ENCODE measurements around the gene TRIM64C. TPM values are rescaled to one million over a fixed set of nuclear protein-coding genes. Genes with fewer than 3 reads are reported as not detected.
"Not testable (repeated sequence)": the region's sequence is repeated elsewhere in the genome, so short reads cannot be mapped to it uniquely, and the experiment has no call there.

TRIM64C gene, protein sequence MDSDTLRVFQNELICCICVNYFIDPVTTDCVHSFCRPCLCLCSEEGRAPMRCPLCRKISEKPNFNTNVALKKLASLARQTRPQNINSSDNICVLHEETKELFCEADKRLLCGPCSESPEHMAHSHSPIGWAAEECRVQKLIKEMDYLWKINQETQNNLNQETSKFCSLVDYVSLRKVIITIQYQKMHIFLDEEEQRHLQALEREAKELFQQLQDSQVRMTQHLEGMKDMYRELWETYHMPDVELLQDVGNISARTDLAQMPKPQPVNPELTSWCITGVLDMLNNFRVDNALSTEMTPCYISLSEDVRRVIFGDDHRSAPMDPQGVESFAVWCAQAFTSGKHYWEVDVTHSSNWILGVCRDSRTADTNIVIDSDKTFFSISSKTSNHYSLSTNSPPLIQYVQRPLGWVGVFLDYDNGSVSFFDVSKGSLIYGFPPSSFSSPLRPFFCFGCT
- total RNA-seq = not detected
- not detected for total RNA-seq (2013)

DNA sequence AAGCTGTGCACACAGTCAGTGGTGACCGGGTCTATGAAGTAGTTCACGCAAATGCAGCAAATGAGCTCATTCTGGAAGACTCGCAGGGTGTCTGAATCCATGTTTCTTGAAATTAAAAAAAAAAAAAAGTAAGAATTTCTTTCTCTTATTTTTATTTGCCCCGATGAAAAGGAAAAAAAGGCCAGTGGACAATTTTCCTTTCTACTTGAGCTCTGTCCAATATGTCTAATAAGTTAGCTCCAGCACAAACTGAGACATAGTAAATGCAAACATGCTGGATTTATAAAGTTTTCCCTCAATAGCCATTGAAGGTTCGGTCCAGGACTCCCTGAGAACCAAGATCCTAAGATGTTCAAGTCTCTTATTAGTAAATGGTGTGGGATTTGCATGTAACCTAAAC lies at the start of gene TRIM64C:
TSS of gene TRIM64C (minus strand) at position 101 of the 400 bp plus-strand sequence. CDS start at position 101, 0 bp downstream.
- H3K4me3 ChIP-seq (ENCODE audit: low read length); H3K36me3 ChIP-seq (ENCODE audit: control insufficient read depth, insufficient read depth, low read length); intact Hi-C loops (cut with micrococcal nuclease); H3K4me1 ChIP-seq (ENCODE audit: control insufficient read depth, insufficient read depth, low read length); ATAC-seq; H3K4me3 Mint-ChIP-seq; H3K9me3 ChIP-seq (ENCODE audit: control insufficient read depth, insufficient read depth, low read length); DNase-seq; H3K9me3 Mint-ChIP-seq; H3K27ac ChIP-seq (ENCODE audit: low read length); H3K27me3 Mint-ChIP-seq (ENCODE audit: low read depth in 2 of 2); H3K36me3 Mint-ChIP-seq; H3K27ac Mint-ChIP-seq; H3K27me3 ChIP-seq (ENCODE audit: control insufficient read depth, insufficient read depth, low read length); H3K4me1 Mint-ChIP-seq: not testable (repeated sequence)
- 100% methylated on average over 2 of the region's 5 CpGs for WGBS (ENCODE audit: insufficient coverage)

DNA sequence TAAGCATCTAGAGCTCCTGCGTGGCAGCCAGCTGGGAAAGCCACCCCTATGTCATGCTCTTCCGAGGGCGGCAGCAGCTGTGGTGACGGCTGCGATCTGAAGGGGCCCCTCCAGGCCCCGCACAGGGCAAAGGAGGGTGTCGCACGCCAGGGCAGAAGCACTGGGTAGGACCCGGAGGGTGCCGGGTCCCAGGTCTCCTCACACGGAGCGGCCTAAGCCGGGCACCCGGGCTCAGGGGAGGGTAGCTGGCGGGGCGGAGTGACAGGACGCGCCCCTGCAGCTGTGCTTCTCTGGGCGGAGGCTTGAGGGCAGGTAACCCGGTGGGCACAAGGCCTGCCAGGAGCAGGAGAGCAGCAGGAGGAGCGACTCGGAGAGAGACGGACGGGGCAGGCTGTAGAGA lies 43.4 kb upstream of the TRIM64C start:
- ATAC-seq; DNase-seq; H3K36me3 ChIP-seq (ENCODE audit: control insufficient read depth, insufficient read depth, low read length); H3K4me1 ChIP-seq (ENCODE audit: control insufficient read depth, insufficient read depth, low read length); H3K36me3 Mint-ChIP-seq; intact Hi-C loops (cut with micrococcal nuclease); H3K4me1 Mint-ChIP-seq; H3K4me3 ChIP-seq (ENCODE audit: low read length); H3K27me3 Mint-ChIP-seq (ENCODE audit: low read depth in 2 of 2); H3K4me3 Mint-ChIP-seq; H3K27me3 ChIP-seq (ENCODE audit: control insufficient read depth, insufficient read depth, low read length); H3K9me3 ChIP-seq (ENCODE audit: control insufficient read depth, insufficient read depth, low read length); H3K27ac Mint-ChIP-seq; H3K27ac ChIP-seq (ENCODE audit: low read length): not testable (repeated sequence)
- H3K9me3 Mint-ChIP-seq = peaks cover 9 to 11% of the 10 kb centered on the region in 2 donors
- 88% methylated on average over 24 of the region's 24 CpGs for WGBS (ENCODE audit: insufficient coverage)

DNA sequence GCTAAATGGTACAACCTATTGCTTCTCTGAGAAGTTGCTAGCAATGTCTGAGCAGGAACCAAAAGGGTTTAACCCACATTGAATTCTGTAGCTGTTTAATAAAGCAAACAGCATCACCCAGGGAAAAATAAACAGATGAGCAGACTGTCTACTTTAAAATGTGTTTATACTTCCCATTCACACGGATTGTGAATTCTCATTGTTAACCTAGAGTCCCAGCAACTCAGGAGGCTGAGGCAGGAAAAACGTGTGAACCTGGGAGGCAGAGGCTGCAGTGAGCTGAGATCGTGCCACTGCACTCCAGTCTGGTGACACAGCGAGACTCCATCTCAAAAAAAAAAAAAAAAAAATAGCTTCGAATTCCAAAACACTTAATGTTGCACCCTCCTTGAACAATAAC lies 11.0 kb upstream of the TRIM64C start:
- intact Hi-C loops (cut with micrococcal nuclease); H3K36me3 Mint-ChIP-seq; ATAC-seq; H3K27ac Mint-ChIP-seq; H3K27me3 Mint-ChIP-seq (ENCODE audit: low read depth in 2 of 2); H3K36me3 ChIP-seq (ENCODE audit: control insufficient read depth, insufficient read depth, low read length); H3K27me3 ChIP-seq (ENCODE audit: control insufficient read depth, insufficient read depth, low read length); H3K4me3 Mint-ChIP-seq; DNase-seq; H3K9me3 ChIP-seq (ENCODE audit: control insufficient read depth, insufficient read depth, low read length); H3K9me3 Mint-ChIP-seq; H3K4me1 ChIP-seq (ENCODE audit: control insufficient read depth, insufficient read depth, low read length); H3K4me3 ChIP-seq (ENCODE audit: low read length); H3K4me1 Mint-ChIP-seq; H3K27ac ChIP-seq (ENCODE audit: low read length): not testable (repeated sequence)
- WGBS (ENCODE audit: insufficient coverage) = 68% methylated on average over 3 of the region's 5 CpGs

DNA sequence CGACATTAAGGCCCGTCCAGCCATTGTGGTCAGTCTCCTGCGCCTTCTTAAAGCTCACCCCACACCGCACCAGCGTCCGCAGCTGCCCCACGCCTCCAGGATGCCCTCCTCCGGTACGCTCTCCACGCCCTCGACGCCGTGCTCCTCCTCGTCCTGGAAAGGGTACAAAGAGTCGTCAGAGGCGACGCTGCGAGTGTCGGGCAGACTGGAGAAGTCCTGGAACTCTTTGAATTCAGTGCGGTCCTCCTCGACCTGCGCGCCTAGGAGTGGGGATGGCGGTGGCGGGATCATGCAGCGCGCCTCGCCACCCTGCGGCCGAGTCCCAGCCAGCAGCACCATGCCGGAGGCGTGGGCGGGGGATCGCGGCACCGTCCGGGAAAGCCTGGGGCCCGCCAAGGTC lies 9.1 kb downstream of the TRIM64C start:
- H3K4me3 Mint-ChIP-seq; DNase-seq; H3K9me3 Mint-ChIP-seq; H3K27me3 ChIP-seq (ENCODE audit: control insufficient read depth, insufficient read depth, low read length); H3K27ac Mint-ChIP-seq; H3K4me1 Mint-ChIP-seq; H3K4me1 ChIP-seq (ENCODE audit: control insufficient read depth, insufficient read depth, low read length); H3K9me3 ChIP-seq (ENCODE audit: control insufficient read depth, insufficient read depth, low read length); H3K4me3 ChIP-seq (ENCODE audit: low read length); H3K36me3 ChIP-seq (ENCODE audit: control insufficient read depth, insufficient read depth, low read length); H3K27me3 Mint-ChIP-seq (ENCODE audit: low read depth in 2 of 2); ATAC-seq; H3K36me3 Mint-ChIP-seq; intact Hi-C loops (cut with micrococcal nuclease); H3K27ac ChIP-seq (ENCODE audit: low read length): not testable (repeated sequence)
- 67% methylated on average over 29 of the region's 38 CpGs for WGBS (ENCODE audit: insufficient coverage)

DNA sequence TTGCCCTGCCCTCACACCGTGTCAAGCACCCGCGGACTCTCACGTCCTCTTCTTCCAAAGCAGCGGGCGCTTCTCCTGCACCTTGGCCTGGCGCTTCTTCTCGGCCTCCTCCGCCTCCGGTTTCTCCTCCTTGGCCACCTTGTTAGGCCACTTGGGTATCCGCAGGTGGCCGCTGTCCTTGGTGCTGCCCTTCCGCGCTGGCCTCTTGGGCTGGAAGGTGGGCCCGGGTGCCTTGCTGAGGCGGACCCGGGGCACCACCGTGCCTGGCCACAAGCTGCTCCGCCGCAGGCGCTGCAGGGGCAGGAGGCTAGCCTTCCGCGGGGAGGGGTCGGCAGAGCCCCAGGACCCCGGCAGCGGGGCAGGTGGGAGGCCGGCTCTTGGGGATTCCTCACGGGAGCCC lies 10.7 kb downstream of the TRIM64C start:
- H3K9me3 ChIP-seq (ENCODE audit: control insufficient read depth, insufficient read depth, low read length); ATAC-seq; H3K4me3 Mint-ChIP-seq; H3K27me3 ChIP-seq (ENCODE audit: control insufficient read depth, insufficient read depth, low read length); H3K36me3 ChIP-seq (ENCODE audit: control insufficient read depth, insufficient read depth, low read length); intact Hi-C loops (cut with micrococcal nuclease); H3K27ac Mint-ChIP-seq; DNase-seq; H3K36me3 Mint-ChIP-seq; H3K27ac ChIP-seq (ENCODE audit: low read length); H3K4me3 ChIP-seq (ENCODE audit: low read length); H3K27me3 Mint-ChIP-seq (ENCODE audit: low read depth in 2 of 2); H3K4me1 Mint-ChIP-seq; H3K4me1 ChIP-seq (ENCODE audit: control insufficient read depth, insufficient read depth, low read length); H3K9me3 Mint-ChIP-seq: not testable (repeated sequence)
- WGBS (ENCODE audit: insufficient coverage) = 56% methylated on average over 26 of the region's 28 CpGs

DNA sequence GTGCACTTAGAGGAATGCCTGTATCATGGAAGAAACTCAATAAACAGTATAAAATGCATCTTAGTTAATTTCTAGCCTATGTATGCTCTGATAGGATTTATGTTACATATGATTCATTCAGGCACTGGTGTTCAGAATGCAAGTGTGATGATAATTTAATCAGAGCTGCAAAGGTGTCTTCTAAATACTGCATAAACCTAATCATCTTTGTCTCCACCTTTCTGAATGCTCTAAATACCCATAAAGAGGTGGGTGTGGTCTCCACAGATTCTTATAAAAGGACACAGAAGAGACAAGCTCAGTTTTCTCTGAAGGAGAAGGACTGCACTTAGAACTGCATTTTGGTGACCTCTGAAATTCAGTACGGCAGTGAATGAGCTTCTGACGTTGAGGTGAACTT lies 30.4 kb downstream of the TRIM64C start, which contains the start of gene TRIM49B:
TSS of gene TRIM49B (plus strand) at position 301 of the 400 bp plus-strand sequence. CDS start 2,777 bp downstream, outside the sequence.
- H3K27ac ChIP-seq (ENCODE audit: low read length); H3K36me3 Mint-ChIP-seq; H3K27me3 ChIP-seq (ENCODE audit: control insufficient read depth, insufficient read depth, low read length); H3K4me3 Mint-ChIP-seq; ATAC-seq; H3K4me1 ChIP-seq (ENCODE audit: control insufficient read depth, insufficient read depth, low read length); H3K9me3 ChIP-seq (ENCODE audit: control insufficient read depth, insufficient read depth, low read length); H3K4me1 Mint-ChIP-seq; DNase-seq; H3K27me3 Mint-ChIP-seq (ENCODE audit: low read depth in 2 of 2); H3K9me3 Mint-ChIP-seq; H3K36me3 ChIP-seq (ENCODE audit: control insufficient read depth, insufficient read depth, low read length); intact Hi-C loops (cut with micrococcal nuclease); H3K27ac Mint-ChIP-seq; H3K4me3 ChIP-seq (ENCODE audit: low read length): not testable (repeated sequence)
- no CpG with 5 or more reads among the region's 2 CpGs for WGBS (ENCODE audit: insufficient coverage)

Other genes with a start within 250 kb of the TRIM64C start
- not detected for gene TRIM51G, start 75.2 kb downstream of the TRIM64C start, total RNA-seq
- gene TRIM49B, start 30.3 kb downstream of the TRIM64C start, total RNA-seq = not detected
- not detected for gene FOLH1, start 149.5 kb upstream of the TRIM64C start, total RNA-seq